ENCODE data around the gene THRSP.

- TF ChIP-seq CTCF (conservative IDR thresholded peaks at IDR 0.05 in 1 of 2, IDR thresholded peaks at IDR 0.05 in 1 of 2; ENCODE audit: low read depth in 1 of 2, low read length in 2 of 2): no peak
- no peak for TF ChIP-seq EZH2 (IDR thresholded peaks at IDR 0.05; ENCODE audit: low read length, missing control alignments)
These were observed 19.4 kb downstream of the THRSP start for GRCh38 chr11:78083021-78083420.

All from fibroblast of lung (primary cell).